Liver (tissue), 10 donors: ENCODE results near the gene LILRB3. TPM values are rescaled to one million over a fixed set of nuclear protein-coding genes. Genes with fewer than 3 reads are reported as not detected.
A peak's percentile ranks its signal among the peaks of the same experiment; 100 is the strongest.

ENCODE experiments used
- DNase-seq: peaks from one replicate; pipeline ENCODE4 v3.0.0-alpha.2; 2017; ENCODE audit warnings: low spot score
- H3K27ac ChIP-seq, 2 donors: one replicate each; pipeline ENCODE4 v1.7.0; 2013; ENCODE audit warnings: inconsistent platforms in 2 of 2, low read length in 2 of 2, control low read depth in 1 of 2, low read depth in 1 of 2, mild to moderate bottlenecking in 1 of 2
- H3K27me3 ChIP-seq, 4 donors: one replicate each; pipeline versions ENCODE4 v1.6.1 to v1.7.0; 2013; ENCODE audit warnings: low read length in 3 of 4, inconsistent platforms in 1 of 4, mild to moderate bottlenecking in 1 of 4, moderate library complexity in 1 of 4; ENCODE audit not compliant: control insufficient read depth in 4 of 4, insufficient read depth in 4 of 4
- H3K36me3 ChIP-seq, 4 donors: one replicate each; pipeline versions ENCODE4 v1.6.1 to v1.7.0; 2013; ENCODE audit warnings: low read length in 3 of 4, mild to moderate bottlenecking in 3 of 4, low read depth in 1 of 4, moderate library complexity in 1 of 4; ENCODE audit not compliant: control insufficient read depth in 4 of 4, insufficient read depth in 3 of 4
- H3K4me1 ChIP-seq, 4 donors: one replicate each; pipeline versions ENCODE4 v1.6.1 to v1.7.0; 2013; ENCODE audit warnings: low read length in 3 of 4, mild to moderate bottlenecking in 3 of 4, moderate library complexity in 1 of 4; ENCODE audit not compliant: control insufficient read depth in 4 of 4, insufficient read depth in 4 of 4
- H3K4me3 ChIP-seq, 3 donors: one replicate each; pipeline versions ENCODE4 v1.6.1 to v1.7.0; 2013; ENCODE audit warnings: low read length in 3 of 3, control low read depth in 1 of 3, low read depth in 1 of 3, mild to moderate bottlenecking in 1 of 3
- H3K9ac ChIP-seq, 2 donors: one replicate each; pipeline ENCODE4 v1.7.0; 2013; ENCODE audit warnings: low read length in 2 of 2, mild to moderate bottlenecking in 2 of 2, moderate library complexity in 2 of 2, control low read depth in 1 of 2, low read depth in 1 of 2
- H3K9me3 ChIP-seq, 4 donors: one replicate each; pipeline versions ENCODE4 v1.6.1 to v1.7.0; 2013; ENCODE audit warnings: low read length in 3 of 4; ENCODE audit not compliant: control insufficient read depth in 4 of 4
- HNF4G ChIP-seq: IDR thresholded peaks from 2 replicates; pipeline ENCODE4 v1.6.1; 2016; ENCODE audit warnings: antibody characterized with exemption
- RAD21 ChIP-seq, 2 donors: IDR thresholded peaks; 2 replicates each; pipeline ENCODE4 v1.6.1; 2016; ENCODE audit warnings: antibody characterized with exemption in 2 of 2, mild to moderate bottlenecking in 2 of 2
- TAF1 ChIP-seq: conservative IDR thresholded peaks from 2 replicates; pipeline ENCODE4 v1.6.1; 2016; ENCODE audit warnings: antibody characterized with exemption, mild to moderate bottlenecking
- WGBS: extraction: QIAGEN DNeasy Blood & Tissue Kit; methylation state at CpG from one replicate; pipeline ENCODE4 v1.1.7; 2013; 5-methylcytosine and 5-hydroxymethylcytosine counted together
- polyA plus RNA-seq, 2 donors: library from polyadenylated mRNA; stranded (reverse) in 1 of 2; unstranded in 1 of 2; fragments of 200-250 nt in 1 of 2; fragments of >200 nt in 1 of 2; fragmentation: Nextera tagmentation in 1 of 2; extraction: Ambion mirVana in 1 of 2; gene quantifications; one replicate each; pipeline versions ENCODE4 v1.2.1 to v1.2.3, GENCODE V29; 2013 to 2015
- small RNA-seq: library from RNA; depleted of rRNA; stranded (forward); fragments of <200 nt; gene quantifications from one replicate; pipeline ENCODE3, GENCODE V24; 2014
- total RNA-seq, 2 donors: library from RNA; depleted of rRNA; stranded (reverse); fragments of >200 nt; gene quantifications; one replicate each; pipeline ENCODE4 v1.2.3, GENCODE V29; 2014
- TF ChIP-seq, protein P1 (sequence below): fragments of 150-350 bp; IDR thresholded peaks from 2 replicates; pipeline ENCODE4 v1.5.1; 2017; ENCODE audit warnings: improper control_type of control experiment, low read depth, low read length; ENCODE audit not compliant: missing input control
- donor health status: healthy.
- donor health status: healthy.
- donor health status: healthy.
- donor health status: healthy.
- donor health status: healthy.

The LILRB3 gene
- total and polyA plus RNA-seq, 4 donors, result 2.2 to 10.5 (median 3.3) TPM

- Histone ChIP-seq H3K36me3 (no peaks in the 10 kb centered on the region), H3K4me1 (peaks cover 0 to 2% (median 0%) of the 10 kb centered on the region in 4 donors), H3K27me3 (no peaks in the 10 kb centered on the region), H3K4me3 (no peak overlapping the region), H3K9ac (no peak overlapping the region), H3K27ac (no peak overlapping the region), H3K9me3 (no peaks in the 10 kb centered on the region)
- no peak for DNase-seq
- TF ChIP-seq, protein P1, sequence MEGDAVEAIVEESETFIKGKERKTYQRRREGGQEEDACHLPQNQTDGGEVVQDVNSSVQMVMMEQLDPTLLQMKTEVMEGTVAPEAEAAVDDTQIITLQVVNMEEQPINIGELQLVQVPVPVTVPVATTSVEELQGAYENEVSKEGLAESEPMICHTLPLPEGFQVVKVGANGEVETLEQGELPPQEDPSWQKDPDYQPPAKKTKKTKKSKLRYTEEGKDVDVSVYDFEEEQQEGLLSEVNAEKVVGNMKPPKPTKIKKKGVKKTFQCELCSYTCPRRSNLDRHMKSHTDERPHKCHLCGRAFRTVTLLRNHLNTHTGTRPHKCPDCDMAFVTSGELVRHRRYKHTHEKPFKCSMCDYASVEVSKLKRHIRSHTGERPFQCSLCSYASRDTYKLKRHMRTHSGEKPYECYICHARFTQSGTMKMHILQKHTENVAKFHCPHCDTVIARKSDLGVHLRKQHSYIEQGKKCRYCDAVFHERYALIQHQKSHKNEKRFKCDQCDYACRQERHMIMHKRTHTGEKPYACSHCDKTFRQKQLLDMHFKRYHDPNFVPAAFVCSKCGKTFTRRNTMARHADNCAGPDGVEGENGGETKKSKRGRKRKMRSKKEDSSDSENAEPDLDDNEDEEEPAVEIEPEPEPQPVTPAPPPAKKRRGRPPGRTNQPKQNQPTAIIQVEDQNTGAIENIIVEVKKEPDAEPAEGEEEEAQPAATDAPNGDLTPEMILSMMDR, result no peak
- no peak for TF ChIP-seq HNF4G
- WGBS, result 87% methylated on average over 21 of the region's 21 CpGs
These were observed 53.6 kb downstream of the LILRB3 start for GRCh38 chr19:54169149-54169740.

DNA sequence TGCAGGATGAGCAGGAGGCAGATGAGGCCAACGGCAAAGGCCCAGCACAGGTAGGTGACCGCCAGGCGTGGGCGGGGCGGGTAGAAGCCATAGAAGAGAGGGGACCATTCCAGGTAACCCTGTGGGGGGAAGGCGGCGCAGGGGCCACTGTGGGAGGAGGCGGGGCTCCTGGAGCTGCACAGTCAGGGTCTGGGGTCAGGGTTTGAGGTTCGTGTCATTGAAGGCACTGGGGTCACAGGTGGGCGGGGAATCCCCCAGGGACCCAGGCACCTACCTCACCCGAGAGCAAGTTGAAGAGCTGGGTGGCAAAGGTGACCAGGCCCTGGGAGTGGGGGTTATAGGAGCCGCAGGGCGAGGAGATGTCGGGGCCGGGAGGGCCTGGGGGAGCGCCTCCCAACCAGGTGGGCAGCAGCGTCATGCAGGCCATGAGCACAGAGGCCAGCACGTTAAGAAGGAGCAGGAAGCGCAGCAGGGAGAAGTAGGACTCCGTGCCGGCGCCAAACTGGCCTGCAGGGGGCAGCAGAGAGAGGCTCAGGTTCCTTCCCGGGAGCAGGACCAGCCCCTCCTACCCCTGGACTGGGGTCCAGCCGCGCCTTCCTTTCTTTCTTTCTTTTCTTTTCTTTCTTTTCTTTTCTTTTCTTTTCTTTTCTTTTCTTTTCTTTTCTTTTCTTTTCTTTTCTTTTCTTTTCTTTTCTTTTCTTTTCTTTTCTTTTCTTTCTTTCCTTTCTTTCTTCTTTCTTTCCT lies 54.5 kb downstream of the LILRB3 start:
- WGBS, result 26% methylated on average over 25 of the region's 25 CpGs
- H3K27ac ChIP-seq, result no peak overlapping the region
- TF ChIP-seq TAF1 (no peak), RAD21 (IDR thresholded peaks at IDR 0.05) (peak; percentile 74 to 82)
- TF ChIP-seq, protein P1, result peak; percentile 89
- peak; percentile 96 for DNase-seq
- no peaks in the 10 kb centered on the region for H3K27me3 ChIP-seq
- peaks cover 0 to 3% (median 1%) of the 10 kb centered on the region in 4 donors for H3K4me1 ChIP-seq
- H3K9me3 ChIP-seq, result no peaks in the 10 kb centered on the region
- no peak overlapping the region for H3K4me3 ChIP-seq
- H3K9ac ChIP-seq, result no peak overlapping the region
- H3K36me3 ChIP-seq, result no peaks in the 10 kb centered on the region

Small RNA genes within 50 kb of the gene (small RNA-seq; reads per million reads assigned to genes)
- gene RNU6-1307P, result not detected

Other genes with a start within 250 kb of the LILRB3 start
- not detected for gene CACNG6, start 231.4 kb downstream of the LILRB3 start, total RNA-seq
- gene CACNG6, start 231.4 kb downstream of the LILRB3 start, polyA plus RNA-seq, result not detected
- 1 to 10 TPM in 1 of 2 donors, not detected in 1; 1.3 TPM for gene VSTM1, start 159.1 kb downstream of the LILRB3 start, total RNA-seq
- gene VSTM1, start 159.1 kb downstream of the LILRB3 start, polyA plus RNA-seq, result under 1 TPM in 1 of 2 donors, not detected in 1; 0.07 TPM
- gene TARM1, start 141.6 kb downstream of the LILRB3 start, total RNA-seq, result not detected
- gene TARM1, start 141.6 kb downstream of the LILRB3 start, polyA plus RNA-seq, result not detected
- gene OSCAR, start 122.2 kb downstream of the LILRB3 start, total RNA-seq, result 1 to 10 TPM in 1 of 2 donors, under 1 TPM in 1; 0.65 to 1.0 TPM
- 1 to 10 TPM in 1 of 2 donors, under 1 TPM in 1; 0.60 to 2.0 TPM for gene OSCAR, start 122.2 kb downstream of the LILRB3 start, polyA plus RNA-seq
- gene NDUFA3, start 120.2 kb downstream of the LILRB3 start, total RNA-seq, result 10 to 100 TPM in 1 of 2 donors, 1 to 10 TPM in 1; 5.9 to 10.6 TPM
- gene NDUFA3, start 120.2 kb downstream of the LILRB3 start, polyA plus RNA-seq, result 100 to 1,000 TPM; 126 to 343 TPM
- gene TFPT, start 107.3 kb downstream of the LILRB3 start, total RNA-seq, result 1 to 10 TPM; 2.4 to 4.9 TPM
- gene TFPT, start 107.3 kb downstream of the LILRB3 start, polyA plus RNA-seq, result 1 to 10 TPM; 3.5 to 5.6 TPM
- gene PRPF31, start 107.3 kb downstream of the LILRB3 start, total RNA-seq, result 10 to 100 TPM; 23.8 to 33.0 TPM
- gene PRPF31, start 107.3 kb downstream of the LILRB3 start, polyA plus RNA-seq, result 10 to 100 TPM; 25.8 to 31.7 TPM
- gene CNOT3, start 85.2 kb downstream of the LILRB3 start, total RNA-seq, result 10 to 100 TPM in 1 of 2 donors, 1 to 10 TPM in 1; 6.3 to 13.0 TPM
- gene CNOT3, start 85.2 kb downstream of the LILRB3 start, polyA plus RNA-seq, result 10 to 100 TPM in 1 of 2 donors, 1 to 10 TPM in 1; 3.7 to 11.9 TPM
- gene LENG1, start 63.3 kb downstream of the LILRB3 start, total RNA-seq, result 1 to 10 TPM; 2.6 to 3.0 TPM
- gene LENG1, start 63.3 kb downstream of the LILRB3 start, polyA plus RNA-seq, result 1 to 10 TPM; 2.8 to 4.4 TPM
- 1 to 10 TPM in 1 of 2 donors, under 1 TPM in 1; 0.23 to 1.8 TPM for gene TMC4, start 49.8 kb downstream of the LILRB3 start, total RNA-seq
- gene TMC4, start 49.8 kb downstream of the LILRB3 start, polyA plus RNA-seq, result 1 to 10 TPM in 1 of 2 donors, under 1 TPM in 1; 0.92 to 2.4 TPM
- 10 to 100 TPM; 10.3 to 10.6 TPM for gene MBOAT7, start 33.4 kb downstream of the LILRB3 start, total RNA-seq
- gene MBOAT7, start 33.4 kb downstream of the LILRB3 start, polyA plus RNA-seq, result 10 to 100 TPM; 19.3 to 31.5 TPM
- gene TSEN34, start 31.7 kb downstream of the LILRB3 start, total RNA-seq, result 10 to 100 TPM; 21.8 to 37.9 TPM
- gene TSEN34, start 31.7 kb downstream of the LILRB3 start, polyA plus RNA-seq, result 10 to 100 TPM; 15.5 to 27.4 TPM
- 1,000 to 10,000 TPM in 1 of 2 donors, 100 to 1,000 TPM in 1; 745 to 1,462 TPM for gene RPS9, start 22.1 kb downstream of the LILRB3 start, total RNA-seq
- gene RPS9, start 22.1 kb downstream of the LILRB3 start, polyA plus RNA-seq, result 1,000 to 10,000 TPM in 1 of 2 donors, 100 to 1,000 TPM in 1; 290 to 1,080 TPM
- gene LILRA6, start 19.8 kb upstream of the LILRB3 start, total RNA-seq, result 1 to 10 TPM; 1.4 to 2.8 TPM
- 1 to 10 TPM; 1.0 to 1.9 TPM for gene LILRA6, start 19.8 kb upstream of the LILRB3 start, polyA plus RNA-seq
- gene LILRB5, start 34.3 kb upstream of the LILRB3 start, total RNA-seq, result 1 to 10 TPM; 5.4 to 7.1 TPM
- 10 to 100 TPM in 1 of 2 donors, 1 to 10 TPM in 1; 5.1 to 10.8 TPM for gene LILRB5, start 34.3 kb upstream of the LILRB3 start, polyA plus RNA-seq
- gene LILRB2, start 58.1 kb upstream of the LILRB3 start, total RNA-seq, result 1 to 10 TPM; 4.6 to 5.7 TPM
- 1 to 10 TPM; 2.2 to 6.1 TPM for gene LILRB2, start 58.1 kb upstream of the LILRB3 start, polyA plus RNA-seq
- 1 to 10 TPM; 6.4 to 8.7 TPM for gene LILRA5, start 90.2 kb upstream of the LILRB3 start, total RNA-seq
- 1 to 10 TPM in 1 of 2 donors, under 1 TPM in 1; 0.58 to 2.8 TPM for gene LILRA5, start 90.2 kb upstream of the LILRB3 start, polyA plus RNA-seq
- gene LILRA4, start 116.2 kb upstream of the LILRB3 start, total RNA-seq, result under 1 TPM; 0.08 to 0.23 TPM
- under 1 TPM; 0.06 to 0.33 TPM for gene LILRA4, start 116.2 kb upstream of the LILRB3 start, polyA plus RNA-seq
- 10 to 100 TPM in 1 of 2 donors, 1 to 10 TPM in 1; 4.5 to 16.3 TPM for gene LAIR1, start 141.9 kb upstream of the LILRB3 start, total RNA-seq
- gene LAIR1, start 141.9 kb upstream of the LILRB3 start, polyA plus RNA-seq, result 1 to 10 TPM; 1.2 to 5.1 TPM
- 1 to 10 TPM in 1 of 2 donors, under 1 TPM in 1; 0.42 to 1.1 TPM for gene TTYH1, start 192.5 kb upstream of the LILRB3 start, total RNA-seq
- under 1 TPM; 0.28 to 0.79 TPM for gene TTYH1, start 192.5 kb upstream of the LILRB3 start, polyA plus RNA-seq
- 10 to 100 TPM; 16.0 to 46.7 TPM for gene LENG8, start 226.2 kb upstream of the LILRB3 start, total RNA-seq
- 10 to 100 TPM in 1 of 2 donors, 1 to 10 TPM in 1; 6.9 to 21.4 TPM for gene LENG8, start 226.2 kb upstream of the LILRB3 start, polyA plus RNA-seq
- 1 to 10 TPM; 1.3 to 6.9 TPM for gene LENG9, start 240.8 kb upstream of the LILRB3 start, total RNA-seq
- 1 to 10 TPM in 1 of 2 donors, under 1 TPM in 1; 0.19 to 2.6 TPM for gene LENG9, start 240.8 kb upstream of the LILRB3 start, polyA plus RNA-seq